ENCODE results near the gene SPNS3.
A peak's percentile ranks its signal among the peaks of the same experiment; 100 is the strongest.

SPNS3 gene

DNA sequence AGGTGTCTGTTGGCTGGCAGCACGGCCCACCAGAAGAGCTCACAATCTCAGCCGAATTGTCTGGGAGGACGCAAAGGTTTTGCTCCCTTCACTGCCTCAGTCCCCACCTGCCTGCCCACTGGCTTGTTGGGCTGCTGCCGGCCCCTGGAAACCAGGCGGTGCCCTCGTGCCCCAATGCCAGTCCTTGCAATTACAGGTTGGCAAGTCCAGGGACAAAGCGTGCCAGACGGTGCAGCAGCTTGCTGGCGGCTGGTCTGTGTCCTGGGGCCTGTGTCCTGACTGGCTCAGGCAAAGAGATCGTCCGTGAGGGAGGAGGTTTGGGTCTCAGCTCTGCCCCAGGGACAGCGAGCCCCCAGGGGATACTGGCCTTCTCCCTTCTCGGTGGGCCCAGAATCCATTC lies 40.4 kb downstream of the SPNS3 start:
- Mint-ChIP-seq H3K36me3 (ENCODE audit: low read depth) (no peaks in the 10 kb centered on the region), H3K4me1 (peaks cover 8% of the 10 kb centered on the region), H3K27ac (no peak overlapping the region), H3K4me3 (no peak overlapping the region), H3K27me3 (no peaks in the 10 kb centered on the region), H3K9me3 (no peaks in the 10 kb centered on the region)
- no peak for DNase-seq
- no peak for ATAC-seq

DNA sequence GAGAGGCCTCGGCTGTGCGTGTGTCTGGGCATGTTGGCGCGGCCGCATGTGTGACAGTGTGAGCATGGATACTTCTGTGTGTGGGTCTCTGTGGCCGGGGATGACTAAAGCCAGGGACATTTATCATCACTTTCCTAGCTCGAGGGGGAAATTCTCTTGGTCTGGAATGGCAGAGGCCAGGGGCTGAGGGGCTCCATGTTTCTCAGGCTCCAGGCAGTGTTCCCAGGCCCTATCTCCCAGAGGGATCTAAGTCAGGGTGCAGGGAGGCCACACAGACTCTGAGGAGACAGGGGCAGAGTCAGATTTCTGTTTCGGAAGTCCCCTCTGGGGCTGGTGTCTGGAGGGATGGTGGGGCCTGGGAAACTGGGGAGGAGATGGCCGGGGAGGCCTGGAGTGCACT lies 41.3 kb downstream of the SPNS3 start:
- Mint-ChIP-seq H3K9me3 (no peaks in the 10 kb centered on the region), H3K36me3 (ENCODE audit: low read depth) (no peaks in the 10 kb centered on the region), H3K4me3 (no peak overlapping the region), H3K4me1 (peaks cover 8% of the 10 kb centered on the region), H3K27ac (no peak overlapping the region), H3K27me3 (no peaks in the 10 kb centered on the region)
- ATAC-seq (no peak), DNase-seq (no peak)

DNA sequence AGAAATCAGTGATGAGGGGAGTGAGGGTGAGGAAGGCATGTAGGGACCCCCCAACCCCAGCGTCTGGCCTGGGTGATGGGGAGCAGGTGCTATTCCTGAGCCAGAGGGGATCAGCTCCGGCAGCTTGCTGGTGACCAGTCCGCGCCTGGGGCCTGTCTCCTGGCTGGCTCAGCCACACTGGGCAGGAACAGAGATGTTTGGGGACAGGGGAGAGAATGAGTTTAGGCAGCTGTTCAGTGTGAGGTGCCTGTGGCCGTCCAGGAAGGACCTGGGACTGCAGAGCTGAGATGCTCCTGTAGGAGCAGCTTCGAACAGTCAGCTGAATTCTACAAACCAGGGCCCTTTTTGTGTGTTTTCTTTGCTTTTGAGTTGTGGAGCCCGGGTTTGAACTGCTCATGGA lies 41.7 kb downstream of the SPNS3 start:
- DNase-seq, result no peak
- H3K27me3 Mint-ChIP-seq, result no peaks in the 10 kb centered on the region
- no peak overlapping the region for H3K4me3 Mint-ChIP-seq

DNA sequence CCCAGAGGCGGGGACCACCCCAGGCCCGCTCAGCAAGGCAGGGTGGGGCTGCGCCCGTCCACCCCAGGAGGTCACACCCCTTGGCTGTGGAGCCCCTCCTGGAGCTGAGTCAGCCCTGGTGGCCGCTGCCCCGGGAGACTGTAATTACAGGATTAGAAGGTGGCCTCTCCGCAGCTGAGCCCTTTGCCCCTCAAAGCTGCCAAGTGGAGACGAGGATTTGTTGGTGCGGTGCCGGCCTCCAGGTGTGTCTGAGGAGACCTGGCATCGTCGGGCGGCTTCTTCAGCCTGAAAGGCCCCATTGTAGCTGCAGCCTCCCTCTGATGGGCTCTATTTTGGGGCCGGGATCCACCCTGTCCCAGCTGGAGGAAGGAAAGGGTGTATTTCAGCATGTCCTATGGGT lies 42.3 kb downstream of the SPNS3 start:
- H3K27ac Mint-ChIP-seq, result no peak overlapping the region
- no peak for ATAC-seq
- H3K27me3 Mint-ChIP-seq, result no peaks in the 10 kb centered on the region
- no peaks in the 10 kb centered on the region for H3K36me3 Mint-ChIP-seq (ENCODE audit: low read depth)
- peaks cover 17% of the 10 kb centered on the region for H3K4me1 Mint-ChIP-seq
- no peaks in the 10 kb centered on the region for H3K9me3 Mint-ChIP-seq
- DNase-seq, result no peak
- H3K4me3 Mint-ChIP-seq, result no peak overlapping the region

More for the DNA sequence above, 41.7 kb downstream of the SPNS3 start:
- Mint-ChIP-seq H3K27ac (no peak overlapping the region), H3K4me1 (peaks cover 13% of the 10 kb centered on the region), H3K36me3 (ENCODE audit: low read depth) (no peaks in the 10 kb centered on the region), H3K9me3 (no peaks in the 10 kb centered on the region)
- no peak for ATAC-seq

DNA sequence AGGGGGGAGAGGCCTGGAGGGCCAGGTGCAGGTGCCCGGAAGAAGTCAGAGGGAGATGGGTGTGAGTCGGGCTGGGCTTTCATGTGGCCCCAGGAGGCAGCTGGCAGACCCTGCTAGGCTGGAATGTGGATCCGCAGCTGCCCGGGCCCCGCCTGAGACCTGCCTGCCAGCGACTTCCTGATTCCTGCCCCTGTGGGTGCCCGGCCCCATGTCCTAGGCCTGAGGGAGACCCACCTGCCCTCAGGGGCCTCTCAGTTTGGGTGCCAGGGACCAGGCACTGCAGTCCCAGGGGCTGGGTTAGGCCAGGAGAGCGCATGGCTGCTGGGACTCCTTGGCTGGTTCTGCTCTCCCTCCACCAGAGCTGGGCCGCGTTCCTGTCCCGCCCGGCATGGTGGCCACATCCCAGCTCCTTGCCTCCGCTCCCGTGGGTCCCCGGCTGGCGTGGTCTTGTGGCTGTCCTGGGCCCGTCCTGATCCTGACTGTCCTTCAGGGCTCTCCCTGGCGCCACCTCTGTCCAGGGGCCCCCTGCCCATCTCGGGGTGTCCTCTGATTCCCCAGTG lies 42.9 kb downstream of the SPNS3 start:
- H3K4me1 Mint-ChIP-seq, result peaks cover 22% of the 10 kb centered on the region
- H3K4me3 Mint-ChIP-seq, result no peak overlapping the region
- H3K27me3 Mint-ChIP-seq, result no peaks in the 10 kb centered on the region
- DNase-seq, result no peak
- ATAC-seq, result no peak
- no peaks in the 10 kb centered on the region for H3K36me3 Mint-ChIP-seq (ENCODE audit: low read depth)
- H3K9me3 Mint-ChIP-seq, result no peaks in the 10 kb centered on the region
- no peak overlapping the region for H3K27ac Mint-ChIP-seq

DNA sequence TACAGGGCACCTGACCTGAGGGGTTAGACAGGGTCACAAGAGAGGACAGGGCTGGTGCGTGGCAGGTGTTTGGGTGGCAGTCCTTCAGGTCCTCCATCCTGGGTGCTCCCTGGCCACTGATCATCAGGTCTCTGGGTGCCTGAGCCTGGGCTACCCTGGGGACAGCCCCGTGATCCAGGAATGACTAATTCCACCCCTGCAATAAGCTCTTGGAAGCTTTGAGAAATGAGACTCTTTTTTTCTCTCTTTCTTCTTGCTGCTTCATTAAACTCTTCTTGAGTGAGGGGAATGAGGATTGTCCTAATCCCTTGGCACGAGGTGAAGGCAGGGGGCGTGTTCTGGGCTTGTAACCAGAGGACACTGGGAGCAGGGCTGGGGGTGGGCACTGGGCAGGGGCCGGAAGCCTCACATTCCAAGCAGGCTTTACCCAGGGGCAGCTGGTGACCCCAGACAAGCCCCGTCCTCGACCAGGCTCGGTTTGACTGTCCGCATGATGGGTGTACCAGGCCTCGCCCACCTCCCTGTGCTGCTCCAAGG lies 43.6 kb downstream of the SPNS3 start:
- DNase-seq, result no peak
- no peaks in the 10 kb centered on the region for H3K36me3 Mint-ChIP-seq (ENCODE audit: low read depth)
- no peaks in the 10 kb centered on the region for H3K27me3 Mint-ChIP-seq
- peak; percentile 42 for ATAC-seq
- H3K9me3 Mint-ChIP-seq, result no peaks in the 10 kb centered on the region
- H3K4me1 Mint-ChIP-seq, result peaks cover 28% of the 10 kb centered on the region
- no peak overlapping the region for H3K27ac Mint-ChIP-seq
- no peak overlapping the region for H3K4me3 Mint-ChIP-seq

DNA sequence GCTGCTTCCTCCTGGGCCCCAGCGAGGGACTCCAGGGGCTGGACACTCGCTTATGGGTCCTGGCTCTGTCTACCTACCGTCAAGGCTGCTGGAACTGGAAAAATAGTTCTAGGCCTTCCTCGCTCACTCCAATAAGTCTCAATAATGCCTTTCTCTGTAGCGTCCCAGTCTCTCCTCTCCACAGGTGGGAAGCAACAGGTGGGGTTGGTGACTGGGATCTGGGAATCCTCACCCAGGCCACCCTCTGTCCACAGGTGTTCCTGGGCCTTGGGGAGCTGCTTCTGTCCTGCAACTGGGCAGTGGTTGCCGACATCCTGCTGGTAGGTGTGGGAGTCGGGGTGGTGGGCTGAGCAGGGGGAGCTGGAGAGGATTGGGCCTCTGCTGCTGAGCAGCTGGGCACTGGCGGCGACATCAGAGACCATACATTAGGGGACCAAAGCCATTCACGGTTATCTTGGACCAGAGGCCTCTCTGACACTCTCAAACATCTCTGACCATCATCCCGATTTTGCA lies 44.6 kb downstream of the SPNS3 start:
- Mint-ChIP-seq H3K4me1 (peaks cover 28% of the 10 kb centered on the region), H3K9me3 (no peaks in the 10 kb centered on the region), H3K4me3 (no peak overlapping the region), H3K27ac (no peak overlapping the region), H3K27me3 (no peaks in the 10 kb centered on the region), H3K36me3 (ENCODE audit: low read depth) (no peaks in the 10 kb centered on the region)
- ATAC-seq (no peak), DNase-seq (no peak)

DNA sequence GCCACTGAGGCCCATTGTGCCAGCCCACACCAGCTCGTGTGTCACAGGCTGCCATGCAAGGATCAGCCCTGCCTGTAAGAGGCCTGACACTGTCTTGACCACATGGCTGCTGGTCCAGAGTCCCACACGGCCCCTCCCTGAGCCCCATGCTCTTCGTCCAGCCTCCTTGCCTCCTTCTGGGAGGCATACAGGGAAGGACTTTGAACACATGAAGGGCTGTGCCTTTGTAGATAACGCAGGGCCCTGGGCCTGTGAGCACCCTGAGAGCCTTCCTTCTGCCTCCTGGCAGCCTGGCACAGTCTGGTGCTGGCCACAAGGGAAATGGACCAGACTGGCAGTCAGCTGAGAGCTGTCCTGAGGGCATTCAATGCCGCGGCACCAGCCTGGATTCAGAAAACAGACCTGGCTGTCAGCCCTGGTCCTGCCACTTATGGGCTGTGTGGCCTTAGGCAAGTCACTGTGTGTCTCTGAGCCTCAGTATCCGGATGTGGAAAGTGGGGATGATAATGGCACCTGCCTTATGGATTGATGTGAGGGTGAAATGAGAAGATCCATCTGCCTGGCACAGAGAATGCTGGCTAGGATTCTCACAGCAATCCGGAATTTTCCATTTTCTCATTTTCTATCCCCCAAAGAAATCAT lies 45.7 kb downstream of the SPNS3 start:
- Mint-ChIP-seq H3K27ac (no peak overlapping the region), H3K4me1 (peaks cover 31% of the 10 kb centered on the region), H3K36me3 (ENCODE audit: low read depth) (no peaks in the 10 kb centered on the region), H3K27me3 (no peaks in the 10 kb centered on the region), H3K9me3 (no peaks in the 10 kb centered on the region), H3K4me3 (no peak overlapping the region)
- no peak for DNase-seq
- no peak for ATAC-seq

DNA sequence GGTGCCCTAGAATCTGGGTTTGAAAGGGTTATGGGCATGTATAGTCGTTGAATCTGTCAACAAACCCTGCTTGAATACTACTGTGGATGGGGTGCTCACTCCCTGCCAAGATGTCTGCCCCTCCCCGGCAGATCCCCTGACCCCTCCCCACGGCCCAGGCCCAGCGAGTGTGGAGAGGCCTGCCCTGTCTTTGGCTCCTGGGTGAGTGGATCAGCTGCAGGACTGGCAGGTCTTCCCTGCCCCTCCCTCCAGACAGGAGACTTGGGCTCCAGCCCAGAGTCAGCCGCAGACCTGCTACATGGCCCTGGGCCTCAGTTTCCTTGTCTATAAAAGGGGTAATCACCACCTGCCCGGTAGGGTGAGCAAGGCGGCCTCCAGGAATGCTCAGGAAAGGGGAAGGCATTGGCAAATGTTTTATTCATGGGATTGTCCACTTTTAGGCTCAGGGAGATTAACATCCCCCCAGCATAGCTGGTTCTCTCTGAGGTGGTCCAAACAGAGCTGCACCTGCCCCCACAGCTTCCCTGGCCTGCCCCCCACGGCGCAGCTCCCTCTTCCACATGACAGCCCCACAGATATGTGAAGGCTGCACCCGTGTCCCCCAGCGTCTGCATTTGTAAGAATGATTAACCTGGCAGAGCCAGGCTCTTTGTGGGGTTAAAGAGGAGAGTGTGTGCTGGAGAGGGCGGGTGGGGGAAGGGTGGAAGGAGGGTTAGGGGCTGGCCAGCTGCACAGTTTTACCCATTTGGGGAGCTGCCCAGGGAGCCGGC lies 46.4 kb downstream of the SPNS3 start:
- no peak for DNase-seq
- Mint-ChIP-seq H3K36me3 (ENCODE audit: low read depth) (no peaks in the 10 kb centered on the region), H3K9me3 (no peaks in the 10 kb centered on the region), H3K4me3 (no peak overlapping the region), H3K4me1 (peaks cover 36% of the 10 kb centered on the region), H3K27ac (no peak overlapping the region), H3K27me3 (no peaks in the 10 kb centered on the region)
- no peak for ATAC-seq

DNA sequence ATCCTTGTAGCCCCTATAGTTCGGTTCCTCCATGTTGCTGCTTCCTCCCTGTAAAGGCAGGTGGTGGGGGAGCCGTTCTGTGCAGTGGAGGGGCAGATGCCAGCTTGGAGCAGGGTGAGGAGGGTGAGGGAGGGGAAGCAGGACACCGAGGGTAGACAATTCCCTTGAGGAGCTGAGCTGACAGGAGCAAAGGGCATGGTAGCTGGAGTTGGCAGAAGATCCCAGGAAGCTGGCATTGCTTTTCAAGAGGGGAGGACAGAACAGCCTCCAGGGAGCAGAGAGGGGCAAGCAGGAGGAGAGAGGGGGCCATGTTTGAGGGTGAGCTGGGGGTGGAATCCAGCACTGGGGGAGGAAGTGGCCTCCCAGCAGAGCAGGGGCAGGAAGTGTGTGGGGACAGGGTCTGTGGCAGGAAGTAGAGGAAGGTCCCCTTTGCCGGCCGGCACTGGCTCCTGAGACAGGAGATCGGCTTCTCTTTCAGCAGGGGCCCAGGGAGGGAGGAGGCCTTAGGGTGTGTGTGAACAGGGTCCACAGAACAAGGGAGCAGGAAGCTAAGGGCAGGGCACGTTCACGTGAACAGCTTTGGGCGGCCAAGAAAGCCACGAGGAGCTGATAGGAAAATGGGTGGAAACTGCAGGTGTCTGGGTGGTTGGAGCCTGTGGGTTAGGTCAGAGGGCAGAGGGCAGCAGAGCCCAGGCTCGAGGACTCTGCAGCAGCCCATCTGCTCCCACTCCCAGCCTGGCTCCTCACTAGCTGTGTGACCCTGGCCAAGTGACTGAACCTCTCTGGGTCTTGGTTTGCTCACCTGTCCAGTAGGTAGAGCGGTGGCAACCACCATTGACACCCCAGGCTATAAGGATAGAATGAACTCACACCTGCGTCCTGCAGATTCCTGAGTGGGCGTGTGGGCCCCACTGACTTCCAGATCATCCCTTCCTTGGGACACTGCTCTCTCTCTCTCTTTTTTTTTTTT lies 47.5 kb downstream of the SPNS3 start:
- Mint-ChIP-seq H3K4me1 (peaks cover 44% of the 10 kb centered on the region), H3K4me3 (peak overlapping the region; percentile 54), H3K9me3 (no peaks in the 10 kb centered on the region), H3K36me3 (ENCODE audit: low read depth) (no peaks in the 10 kb centered on the region), H3K27me3 (no peaks in the 10 kb centered on the region), H3K27ac (peak overlapping the region; percentile 98)
- DNase-seq (peak; percentile 61), ATAC-seq (peak; percentile 77)

DNA sequence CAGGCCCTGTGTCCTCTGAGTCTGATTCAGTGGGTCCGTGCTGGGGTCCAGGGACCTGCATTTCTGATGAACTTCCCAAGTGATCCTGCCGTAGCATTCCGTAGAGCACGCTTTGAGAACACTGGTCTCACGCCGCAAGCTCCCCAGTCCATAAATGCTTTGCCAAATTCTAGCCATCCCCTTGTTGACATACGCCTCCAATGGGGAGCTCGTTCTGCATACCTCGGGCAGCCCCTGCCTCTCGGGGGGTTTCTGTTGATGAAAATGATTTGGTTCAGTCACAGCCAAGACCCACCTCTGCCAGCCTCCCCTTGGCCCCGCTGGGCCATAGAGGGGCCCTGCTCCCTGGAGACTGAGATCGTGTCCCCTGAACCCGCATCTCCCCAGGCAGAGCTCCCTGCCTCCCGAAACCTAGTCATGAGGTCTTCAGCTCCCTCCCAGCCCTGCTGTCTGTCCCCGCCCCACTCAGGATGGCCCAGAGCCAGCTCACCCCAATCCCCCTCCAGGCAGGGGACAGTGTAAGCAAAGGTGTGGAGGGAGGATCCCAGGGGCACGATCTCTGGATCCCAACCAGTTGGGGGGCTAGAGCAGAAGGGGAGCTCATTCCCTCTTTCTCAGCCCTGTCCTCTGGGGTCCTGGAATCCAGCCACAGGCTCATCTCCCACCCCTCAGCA lies 48.7 kb downstream of the SPNS3 start:
- H3K4me1 Mint-ChIP-seq, result peaks cover 43% of the 10 kb centered on the region

DNA sequence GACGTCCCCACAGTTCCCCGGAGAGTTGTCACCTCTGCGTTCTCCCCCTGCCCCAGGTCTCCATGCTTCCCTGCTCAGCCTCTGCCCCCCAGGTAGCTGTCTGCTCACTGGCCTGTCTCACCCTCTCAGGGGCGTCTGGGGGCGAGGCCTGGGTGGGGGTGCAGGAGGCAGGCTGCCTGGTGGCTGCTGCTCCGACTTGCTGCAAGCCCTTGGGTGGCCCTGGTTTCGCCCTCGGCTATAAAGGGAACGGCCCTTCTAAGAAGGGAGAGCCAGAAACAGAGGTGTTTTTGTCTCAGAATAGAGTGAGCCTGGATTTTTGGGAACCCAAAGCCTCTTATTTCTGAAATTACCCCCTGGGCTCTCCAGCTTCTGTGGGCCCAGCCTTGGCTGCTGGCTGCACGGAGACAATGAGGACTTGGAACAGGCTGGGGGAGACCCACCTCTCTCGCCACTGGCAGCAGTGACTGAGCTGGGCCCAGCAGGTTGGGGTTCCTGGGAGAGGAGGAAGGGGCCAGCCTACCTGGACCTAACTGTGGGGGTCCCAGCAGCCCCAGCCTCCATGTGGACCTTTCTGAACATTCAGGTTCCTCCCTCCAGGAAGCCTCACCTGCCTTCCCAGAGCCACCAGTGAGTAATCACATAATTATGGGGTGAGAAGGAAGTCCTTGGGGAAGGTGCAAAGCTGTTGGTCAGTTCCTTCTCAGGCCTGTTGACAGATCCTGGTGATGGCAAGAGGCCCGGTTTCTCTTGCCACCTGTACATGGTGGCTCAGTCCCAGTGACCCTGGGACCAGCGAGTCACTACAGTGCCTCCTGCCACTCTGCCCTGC lies 49.5 kb downstream of the SPNS3 start:
- no peaks in the 10 kb centered on the region for H3K27me3 Mint-ChIP-seq
- no peaks in the 10 kb centered on the region for H3K36me3 Mint-ChIP-seq (ENCODE audit: low read depth)
- H3K9me3 Mint-ChIP-seq, result no peaks in the 10 kb centered on the region
- DNase-seq (no peak), ATAC-seq (no peak)
- no peak overlapping the region for H3K27ac Mint-ChIP-seq
- peaks cover 40% of the 10 kb centered on the region for H3K4me1 Mint-ChIP-seq
- no peak overlapping the region for H3K4me3 Mint-ChIP-seq

More for the DNA sequence above, 48.7 kb downstream of the SPNS3 start:
- H3K27me3 Mint-ChIP-seq, result no peaks in the 10 kb centered on the region
- no peak for DNase-seq
- H3K36me3 Mint-ChIP-seq (ENCODE audit: low read depth), result no peaks in the 10 kb centered on the region
- no peak for ATAC-seq
- H3K9me3 Mint-ChIP-seq, result no peaks in the 10 kb centered on the region
- H3K4me3 Mint-ChIP-seq, result no peak overlapping the region
- H3K27ac Mint-ChIP-seq, result peak overlapping the region; percentile 60

All from activated naive CD8-positive, alpha-beta T cell treated with anti-CD3 and anti-CD28 coated beads, Interleukin-2, amount 50 U/mL, for 24 hours (primary cell).